Osteoblast (primary cell): ENCODE results near the gene SLC45A2. TPM values are rescaled to one million over a fixed set of nuclear protein-coding genes. Genes with fewer than 3 reads are reported as not detected.
A peak's percentile ranks its signal among the peaks of the same experiment; 100 is the strongest.

ENCODE experiments used
- DNase-seq: peaks from one replicate; pipeline ENCODE4 v3.0.0; 2011; ENCODE audit warnings: low spot score, mixed read lengths; ENCODE audit not compliant: insufficient read length; ENCODE audit errors: missing footprints
- H2AFZ ChIP-seq: 2 replicates; pipeline ENCODE4 v1.6.0; 2011; ENCODE audit warnings: mild to moderate bottlenecking, low read length
- H3K27ac ChIP-seq: 2 replicates; pipeline ENCODE4 v1.5.1; 2011; ENCODE audit warnings: mild to moderate bottlenecking, low read depth, low read length, moderate library complexity
- H3K27me3 ChIP-seq: 2 replicates; pipeline ENCODE4 v1.6.0; 2012; ENCODE audit warnings: mild to moderate bottlenecking, control low read depth, inconsistent platforms, low read length, moderate library complexity; ENCODE audit not compliant: insufficient read depth
- H3K36me3 ChIP-seq: 2 replicates; pipeline ENCODE4 v1.5.1; 2011; ENCODE audit warnings: mild to moderate bottlenecking, low read length, control low read depth, moderate library complexity; ENCODE audit not compliant: insufficient read depth
- H3K4me1 ChIP-seq: 2 replicates; pipeline ENCODE4 v1.5.1; 2011; ENCODE audit warnings: mild to moderate bottlenecking, low read length, control low read depth, moderate library complexity; ENCODE audit not compliant: insufficient read depth
- H3K4me2 ChIP-seq: 2 replicates; pipeline ENCODE4 v1.6.0; 2011; ENCODE audit warnings: mild to moderate bottlenecking, low read length; ENCODE audit not compliant: insufficient read depth
- H3K4me3 ChIP-seq: fragments of 200-600 bp; sonication (generic); 3 replicates; pipeline ENCODE4 v1.5.1; 2012; ENCODE audit warnings: mild to moderate bottlenecking, low read length, inconsistent platforms; ENCODE audit not compliant: insufficient read depth
- H3K79me2 ChIP-seq: 2 replicates; pipeline ENCODE4 v1.6.0; 2012; ENCODE audit warnings: mild to moderate bottlenecking, low read length, control low read depth, inconsistent platforms; ENCODE audit not compliant: insufficient read depth
- H3K9me3 ChIP-seq: 2 replicates; pipeline ENCODE4 v1.5.1; 2011; ENCODE audit warnings: low read depth, low read length, control low read depth
- H4K20me1 ChIP-seq: 2 replicates; pipeline ENCODE4 v1.6.0; 2012; ENCODE audit warnings: mild to moderate bottlenecking, low read length, control low read depth; ENCODE audit not compliant: insufficient read depth
- CTCF ChIP-seq: IDR thresholded peaks from 2 replicates; pipeline ENCODE4 v1.5.1; 2011; ENCODE audit warnings: mild to moderate bottlenecking, low read depth, low read length, moderate library complexity; ENCODE audit errors: extremely low read depth
- total RNA-seq: library from RNA; depleted of rRNA; stranded (reverse); fragments of >200 nt; gene quantifications from 2 replicates; pipeline ENCODE4 v1.2.3, GENCODE V29; 2012

Gene SLC45A2
- total RNA-seq, 1 donor, result 0.36 TPM

- Histone ChIP-seq H4K20me1 (no peaks in the 10 kb centered on the region), H3K4me1 (peaks cover 17% of the 10 kb centered on the region), H3K36me3 (no peaks in the 10 kb centered on the region), H2AFZ (no peak overlapping the region), H3K27ac (no peak overlapping the region), H3K4me2 (no peak overlapping the region), H3K4me3 (no peak overlapping the region), H3K27me3 (no peaks in the 10 kb centered on the region), H3K9me3 (no peaks in the 10 kb centered on the region), H3K79me2 (no peaks in the 10 kb centered on the region)
- TF ChIP-seq CTCF, result no peak
- peak; percentile 31 for DNase-seq
Measured at GRCh38 chr5:33981408-33982162, 2.9 kb downstream of the SLC45A2 start.

GRCh38 chr5:33980030-33980429 lies 4.5 kb downstream of the SLC45A2 start:
- no peak for TF ChIP-seq CTCF
- H3K9me3 ChIP-seq, result no peaks in the 10 kb centered on the region
- H3K36me3 ChIP-seq, result no peaks in the 10 kb centered on the region
- DNase-seq, result no peak
- no peak overlapping the region for H3K4me2 ChIP-seq
- H3K27ac ChIP-seq, result no peak overlapping the region
- H3K79me2 ChIP-seq, result no peaks in the 10 kb centered on the region
- peaks cover 2% of the 10 kb centered on the region for H3K27me3 ChIP-seq
- peaks cover 17% of the 10 kb centered on the region for H3K4me1 ChIP-seq
- H2AFZ ChIP-seq, result no peak overlapping the region
- H4K20me1 ChIP-seq, result no peaks in the 10 kb centered on the region
- H3K4me3 ChIP-seq, result no peak overlapping the region

- no peaks in the 10 kb centered on the region for H3K9me3 ChIP-seq
- peaks cover 10% of the 10 kb centered on the region for H3K4me1 ChIP-seq
- peaks cover 2% of the 10 kb centered on the region for H3K27me3 ChIP-seq
- H4K20me1 ChIP-seq, result no peaks in the 10 kb centered on the region
- H3K4me2 ChIP-seq, result no peak overlapping the region
- H2AFZ ChIP-seq, result no peak overlapping the region
- no peaks in the 10 kb centered on the region for H3K79me2 ChIP-seq
- H3K4me3 ChIP-seq, result no peak overlapping the region
- DNase-seq, result no peak
- TF ChIP-seq CTCF, result no peak
- H3K36me3 ChIP-seq, result no peaks in the 10 kb centered on the region
- H3K27ac ChIP-seq, result no peak overlapping the region
Measured at GRCh38 chr5:33978306-33978705, 6.2 kb downstream of the SLC45A2 start.

GRCh38 chr5:33976307-33976706 lies 8.2 kb downstream of the SLC45A2 start:
- Histone ChIP-seq H4K20me1 (no peaks in the 10 kb centered on the region), H3K27ac (no peak overlapping the region), H3K79me2 (no peaks in the 10 kb centered on the region), H3K36me3 (no peaks in the 10 kb centered on the region), H3K4me2 (no peak overlapping the region), H3K27me3 (peaks cover 9% of the 10 kb centered on the region), H3K9me3 (no peaks in the 10 kb centered on the region), H2AFZ (no peak overlapping the region), H3K4me3 (no peak overlapping the region), H3K4me1 (peaks cover 3% of the 10 kb centered on the region)
- no peak for TF ChIP-seq CTCF
- DNase-seq, result no peak
